Motor neuron (in vitro differentiated cells): ENCODE measurements around the gene CHERP. TPM values are rescaled to one million over a fixed set of nuclear protein-coding genes. Genes with fewer than 3 reads are reported as not detected.

ENCODE experiments used
- ATAC-seq, 8 experiments: fragments of 200-7000 bp; cut with Tn5 transposase; replicated peaks in 6 of 8; 2 replicates each; pipeline ENCODE4 v1.8.0; 2021; ENCODE audit warnings: mild to moderate bottlenecking in 8 of 8, moderate library complexity in 8 of 8
- H3K27ac ChIP-seq, 2 donors: fragments of 250-450 bp; sonication (Bioruptor Pico); 2 replicates each; pipeline ENCODE4 v1.9.0; 2021; ENCODE audit warnings: antibody characterized with exemption in 2 of 2, mild to moderate bottlenecking in 2 of 2, moderate library complexity in 1 of 2
- H3K4me1 ChIP-seq, 2 donors: fragments of 250-450 bp; sonication (Bioruptor Pico); replicated peaks in 1 of 2; 2 replicates each; pipeline ENCODE4 v1.6.1; 2021; ENCODE audit warnings: antibody characterized with exemption in 2 of 2, mild to moderate bottlenecking in 2 of 2, moderate library complexity in 1 of 2
- H3K4me3 ChIP-seq, 5 donors: fragments of 250-450 bp; sonication (Bioruptor Pico); 2 replicates each; pipeline ENCODE4 v1.9.0; 2021; ENCODE audit warnings: antibody characterized with exemption in 5 of 5, mild to moderate bottlenecking in 5 of 5, moderate library complexity in 4 of 5
- WGBS, 10 experiments: fragments of 450-650 bp; shearing (Covaris generic); methylation state at CpG; one replicate each; pipeline ENCODE4 v1.0.0; 2022; 5-methylcytosine and 5-hydroxymethylcytosine counted together
- in situ Hi-C, 9 experiments: fragments of 400-800 bp; cut with MboI; loops; one replicate each; pipeline ENCODE4 v1.15.0; 2021; ENCODE audit warnings: low sequenced_read_pairs in 9 of 9, low pct_unique_long_range_greater_than_20kb in 2 of 9; ENCODE audit not compliant: unreplicated experiment in 9 of 9
- total RNA-seq, 8 experiments: library from RNA; unstranded; fragments of 300-600 nt; gene quantifications; 2 replicates each; pipeline versions ENCODE4 v1.2.3 to v1.2.4, GENCODE V29; 2022

CHERP gene
- total RNA-seq, 8 experiments from 2014 or later, result 5.4 to 42.8 (median 14.1) TPM

- peak in 1 of 8 experiments; percentile 3 for ATAC-seq
- WGBS, 10 experiments, result 70 to 100% (median 80%) methylated on average over 1 to 11 of the region's 13 CpGs; no CpG with 5 or more reads in 5 of the 10 experiments
- Histone ChIP-seq H3K27ac (peak overlapping the region; percentile 47 to 66), H3K4me1 (peaks cover 41 to 72% of the 10 kb centered on the region in 2 donors), H3K4me3 (peak overlapping the region in 1 of 5 donors; percentile 29)
- in situ Hi-C loops, result no loop called here
Measured at GRCh38 chr19:16585094-16585801, 43.0 kb upstream of the CHERP start.

- peak; percentile 62 to 90 (median 88) for ATAC-seq
- peaks cover 40 to 65% of the 10 kb centered on the region in 2 donors for H3K4me1 ChIP-seq
- peak overlapping the region in 4 of 5 donors; percentile 3 to 29 (median 22) for H3K4me3 ChIP-seq
- WGBS, 10 experiments, result 0 to 20% (median 4%) methylated on average over 1 to 12 of the region's 15 CpGs; no CpG with 5 or more reads in 4 of the 10 experiments
- in situ Hi-C loops, result no loop called here
- peak overlapping the region; percentile 66 to 74 for H3K27ac ChIP-seq
Measured at GRCh38 chr19:16584248-16585093, 42.2 kb upstream of the CHERP start.

GRCh38 chr19:16582486-16583261, 40.4 kb upstream of the CHERP start:
- Histone ChIP-seq H3K4me1 (peaks cover 30 to 50% of the 10 kb centered on the region in 2 donors), H3K4me3 (no peak overlapping the region), H3K27ac (peak overlapping the region in 1 of 2 donors; percentile 79)
- in situ Hi-C loops, result no loop called here
- no peak for ATAC-seq
- WGBS, 10 experiments, result 88 to 100% (median 100%) methylated on average over 1 to 7 of the region's 10 CpGs; no CpG with 5 or more reads in 5 of the 10 experiments

GRCh38 chr19:16581971-16582343, 39.7 kb upstream of the CHERP start:
- in situ Hi-C loops, result no loop called here
- WGBS, 10 experiments, result 91 to 100% (median 100%) methylated on average over 1 to 6 of the region's 6 CpGs; no CpG with 5 or more reads in 7 of the 10 experiments
- no peak overlapping the region for H3K4me3 ChIP-seq
- H3K4me1 ChIP-seq, result peaks cover 23 to 43% of the 10 kb centered on the region in 2 donors
- peak in 4 of 8 experiments; percentile 3 to 36 (median 16) for ATAC-seq
- peak overlapping the region in 1 of 2 donors; percentile 79 for H3K27ac ChIP-seq

GRCh38 chr19:16581145-16581970, 39.1 kb upstream of the CHERP start:
- 0 to 100% (median 96%) methylated on average over 1 to 3 of the region's 12 CpGs; no CpG with 5 or more reads in 2 of the 10 experiments for WGBS, 10 experiments
- Histone ChIP-seq H3K4me3 (no peak overlapping the region), H3K27ac (peak overlapping the region in 1 of 2 donors; percentile 79), H3K4me1 (peaks cover 17 to 37% of the 10 kb centered on the region in 2 donors)
- in situ Hi-C loops, result no loop called here
- peak in 2 of 8 experiments; percentile 34 to 39 for ATAC-seq

GRCh38 chr19:16579381-16579780, 37.1 kb upstream of the CHERP start:
- WGBS, 10 experiments, result 20 to 100% (median 91%) methylated on average over 1 to 3 of the region's 4 CpGs; no CpG with 5 or more reads in 4 of the 10 experiments
- ATAC-seq, result peak in 2 of 8 experiments; percentile 7 to 27
- peaks cover 14 to 28% of the 10 kb centered on the region in 2 donors for H3K4me1 ChIP-seq
- no peak overlapping the region for H3K4me3 ChIP-seq
- in situ Hi-C loops, result loop anchor here in 1 of 9 experiments (10.0 kb wide), 1 partner anchor 45 kb away; the partner anchor contains the start of gene MED26
- no peak overlapping the region for H3K27ac ChIP-seq

- Histone ChIP-seq H3K27ac (no peak overlapping the region), H3K4me1 (peaks cover 18 to 25% of the 10 kb centered on the region in 2 donors), H3K4me3 (no peak overlapping the region)
- no peak for ATAC-seq
- 80 to 100% (median 100%) methylated on average over 1 of the region's 17 CpGs; no CpG with 5 or more reads in 7 of the 10 experiments for WGBS, 10 experiments
- in situ Hi-C loops, result loop anchor here in 1 of 9 experiments (10.0 kb wide), 1 partner anchor 47 kb away; the partner anchor contains the start of gene MED26
Measured at GRCh38 chr19:16577531-16577985, 35.3 kb upstream of the CHERP start.

GRCh38 chr19:16576690-16577530, 34.7 kb upstream of the CHERP start:
- in situ Hi-C loops, result loop anchor here in 1 of 9 experiments (10.0 kb wide), 1 partner anchor 48 kb away; the partner anchor contains the start of gene MED26
- ATAC-seq, result no peak
- Histone ChIP-seq H3K4me3 (no peak overlapping the region), H3K4me1 (peaks cover 18% of the 10 kb centered on the region in 2 donors), H3K27ac (no peak overlapping the region)
- WGBS, 10 experiments, result 60 to 100% (median 97%) methylated on average over 1 to 10 of the region's 52 CpGs; no CpG with 5 or more reads in 6 of the 10 experiments

GRCh38 chr19:16575861-16576689, 33.8 kb upstream of the CHERP start:
- 81 to 98% (median 95%) methylated on average over 4 to 11 of the region's 48 CpGs; no CpG with 5 or more reads in 3 of the 10 experiments for WGBS, 10 experiments
- in situ Hi-C loops, result loop anchor here in 1 of 9 experiments (10.0 kb wide), 1 partner anchor 49 kb away; the partner anchor contains the start of gene MED26
- no peak overlapping the region for H3K4me3 ChIP-seq
- H3K4me1 ChIP-seq, result peaks cover 12 to 21% of the 10 kb centered on the region in 2 donors
- no peak for ATAC-seq
- H3K27ac ChIP-seq, result no peak overlapping the region

- Histone ChIP-seq H3K27ac (no peak overlapping the region), H3K4me3 (no peak overlapping the region), H3K4me1 (peaks cover 14 to 29% of the 10 kb centered on the region in 2 donors)
- 86 to 100% (median 100%) methylated on average over 1 of the region's 2 CpGs; no CpG with 5 or more reads in 6 of the 10 experiments for WGBS, 10 experiments
- no peak for ATAC-seq
- in situ Hi-C loops, result loop anchor here in 1 of 9 experiments (10.0 kb wide), 1 partner anchor 50 kb away; the partner anchor contains the start of gene MED26
Measured at GRCh38 chr19:16575282-16575681, 33.0 kb upstream of the CHERP start.
